ENCODE measurements around the gene KIAA0513. TPM values are rescaled to one million over a fixed set of nuclear protein-coding genes. Genes with fewer than 3 reads are reported as not detected.

Gene KIAA0513
- total RNA-seq, 1 experiment from 2014 or later = 12.4 TPM

DNA sequence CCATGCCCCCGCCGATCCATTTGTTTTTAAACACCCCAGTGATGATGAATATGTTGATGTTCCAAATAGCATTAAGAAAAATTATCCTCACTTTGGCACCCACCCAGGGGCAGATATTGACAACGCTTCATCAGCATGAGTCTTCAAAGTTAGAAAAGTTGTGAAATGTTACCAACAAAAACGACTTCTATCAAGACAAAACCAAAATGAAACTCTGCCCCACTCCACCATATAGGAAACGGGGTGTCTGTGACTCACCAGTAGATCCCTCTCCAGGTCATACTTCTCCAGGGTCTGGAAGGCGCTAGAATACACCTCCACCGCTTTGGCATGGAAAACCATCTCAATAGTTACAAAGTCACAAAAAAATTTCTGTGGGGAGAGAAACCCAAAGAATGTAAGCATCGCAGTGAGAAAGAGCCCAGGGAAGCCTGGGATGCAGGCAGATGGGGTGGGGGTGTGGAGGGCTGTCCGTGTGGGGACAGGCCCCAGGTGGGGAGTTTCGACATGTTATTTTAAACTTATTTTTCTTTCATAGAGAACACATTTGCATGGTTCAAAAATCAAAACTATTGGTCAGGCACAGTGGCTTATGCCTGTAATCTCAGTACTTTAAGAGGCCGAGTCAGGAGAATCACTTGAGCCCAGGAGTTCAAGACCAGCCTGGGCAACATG lies 74.5 kb downstream of the KIAA0513 start:
- no peaks in the 10 kb centered on the region for H3K36me3 Mint-ChIP-seq (ENCODE audit: insufficient read depth, unreplicated experiment)
- no peak overlapping the region for H3K4me3 Mint-ChIP-seq (ENCODE audit: low read depth, unreplicated experiment)
- intact Hi-C loops (cut with micrococcal nuclease; ENCODE audit: unreplicated experiment) = no loop called here
- H3K27ac Mint-ChIP-seq (ENCODE audit: unreplicated experiment) = no peak overlapping the region
- CTCF ChIA-PET = no interaction called here
- H3K9me3 Mint-ChIP-seq (ENCODE audit: low read depth, unreplicated experiment) = no peaks in the 10 kb centered on the region
- TF ChIP-seq, protein P1, sequence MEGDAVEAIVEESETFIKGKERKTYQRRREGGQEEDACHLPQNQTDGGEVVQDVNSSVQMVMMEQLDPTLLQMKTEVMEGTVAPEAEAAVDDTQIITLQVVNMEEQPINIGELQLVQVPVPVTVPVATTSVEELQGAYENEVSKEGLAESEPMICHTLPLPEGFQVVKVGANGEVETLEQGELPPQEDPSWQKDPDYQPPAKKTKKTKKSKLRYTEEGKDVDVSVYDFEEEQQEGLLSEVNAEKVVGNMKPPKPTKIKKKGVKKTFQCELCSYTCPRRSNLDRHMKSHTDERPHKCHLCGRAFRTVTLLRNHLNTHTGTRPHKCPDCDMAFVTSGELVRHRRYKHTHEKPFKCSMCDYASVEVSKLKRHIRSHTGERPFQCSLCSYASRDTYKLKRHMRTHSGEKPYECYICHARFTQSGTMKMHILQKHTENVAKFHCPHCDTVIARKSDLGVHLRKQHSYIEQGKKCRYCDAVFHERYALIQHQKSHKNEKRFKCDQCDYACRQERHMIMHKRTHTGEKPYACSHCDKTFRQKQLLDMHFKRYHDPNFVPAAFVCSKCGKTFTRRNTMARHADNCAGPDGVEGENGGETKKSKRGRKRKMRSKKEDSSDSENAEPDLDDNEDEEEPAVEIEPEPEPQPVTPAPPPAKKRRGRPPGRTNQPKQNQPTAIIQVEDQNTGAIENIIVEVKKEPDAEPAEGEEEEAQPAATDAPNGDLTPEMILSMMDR (IDR thresholded peaks at IDR 0.05; ENCODE audit: unreplicated experiment) = no peak
- no peaks in the 10 kb centered on the region for H3K4me1 Mint-ChIP-seq (ENCODE audit: low read depth, unreplicated experiment)
- no peak for DNase-seq
- peaks cover 100% of the 10 kb centered on the region for H3K27me3 Mint-ChIP-seq (ENCODE audit: unreplicated experiment)
- BruUV-seq (replicated peaks) = no TSS peak

DNA sequence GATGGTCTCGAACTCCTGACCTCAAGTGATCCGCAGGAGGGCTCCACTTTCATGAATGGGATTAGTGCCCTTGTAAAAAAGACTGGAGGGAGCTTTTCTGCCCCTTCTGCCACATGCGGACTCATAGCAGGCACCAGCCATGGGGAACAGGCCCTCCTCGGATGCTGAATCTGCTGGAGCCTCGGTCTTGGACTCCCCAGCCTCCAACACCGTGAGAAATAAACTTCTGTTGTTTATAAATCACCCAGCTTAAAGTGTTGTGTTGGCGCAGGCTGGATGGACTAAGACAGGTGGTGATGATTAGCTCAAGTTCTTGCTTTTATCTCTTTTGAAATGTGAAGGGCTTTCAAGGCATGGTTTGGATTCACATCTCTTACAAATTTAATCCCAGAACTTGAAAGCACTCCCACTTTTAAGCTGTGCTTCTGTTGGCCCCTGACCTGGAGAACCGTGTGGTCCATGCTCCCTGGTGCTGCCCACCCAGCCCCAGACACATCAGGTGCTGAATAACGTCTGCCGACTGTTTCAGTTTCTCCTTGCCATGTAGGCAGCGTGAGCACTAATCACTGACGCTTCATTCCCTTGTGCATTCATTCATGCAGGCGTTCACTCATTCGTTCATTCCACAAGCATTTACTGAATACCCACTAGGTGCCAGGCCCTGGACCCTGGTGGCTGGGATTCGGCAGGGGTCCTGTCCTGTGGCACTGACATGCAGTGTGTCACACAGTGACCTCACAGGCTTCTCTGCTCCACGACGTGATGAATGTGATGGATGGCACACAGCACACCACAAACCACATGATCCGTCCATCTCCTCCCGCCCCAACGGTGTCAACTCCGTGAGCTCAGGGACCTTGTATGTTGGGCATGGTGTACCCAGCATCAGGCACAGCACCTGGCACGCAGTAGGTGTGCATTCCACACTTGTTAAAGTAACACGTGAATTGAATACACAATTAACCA lies 75.8 kb downstream of the KIAA0513 start:
- Mint-ChIP-seq H3K27me3 (ENCODE audit: unreplicated experiment) (peaks cover 100% of the 10 kb centered on the region), H3K4me1 (ENCODE audit: low read depth, unreplicated experiment) (no peaks in the 10 kb centered on the region), H3K9me3 (ENCODE audit: low read depth, unreplicated experiment) (no peaks in the 10 kb centered on the region), H3K4me3 (ENCODE audit: low read depth, unreplicated experiment) (no peak overlapping the region), H3K27ac (ENCODE audit: unreplicated experiment) (no peak overlapping the region), H3K36me3 (ENCODE audit: insufficient read depth, unreplicated experiment) (no peaks in the 10 kb centered on the region)
- intact Hi-C loops (cut with micrococcal nuclease; ENCODE audit: unreplicated experiment) = no loop called here
- CTCF ChIA-PET = interaction anchor here (0.6 kb wide), 1 partner anchor 151 kb away, joined by 3 read pairs; no protein-coding TSS in a partner anchor
- no peak for DNase-seq
- TF ChIP-seq, protein P1 (IDR thresholded peaks at IDR 0.05; ENCODE audit: unreplicated experiment) = no peak
- BruUV-seq (replicated peaks) = no TSS peak

DNA sequence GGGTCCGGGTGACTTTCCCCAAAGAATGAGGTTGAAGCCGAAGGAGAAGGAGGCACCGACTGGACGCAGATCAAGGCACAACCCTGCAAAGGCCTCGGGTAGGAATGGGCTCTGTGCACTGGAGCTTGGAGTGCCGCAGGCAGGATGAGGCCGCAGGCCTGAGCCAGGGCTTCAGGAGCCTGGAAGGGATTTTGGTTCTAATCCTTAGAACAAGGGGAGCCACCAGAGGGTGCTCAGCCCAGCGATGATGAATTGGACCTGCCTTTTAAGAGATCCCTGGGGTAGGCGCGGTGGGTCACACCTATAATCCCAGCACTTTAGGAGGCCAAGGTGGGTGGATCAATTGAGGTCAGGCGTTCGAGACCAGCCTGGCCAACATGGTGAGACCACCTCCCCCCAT lies 76.6 kb downstream of the KIAA0513 start:
- no peaks in the 10 kb centered on the region for H3K4me1 Mint-ChIP-seq (ENCODE audit: low read depth, unreplicated experiment)
- BruUV-seq (replicated peaks) = no TSS peak
- no peak overlapping the region for H3K4me3 Mint-ChIP-seq (ENCODE audit: low read depth, unreplicated experiment)
- intact Hi-C loops (cut with micrococcal nuclease; ENCODE audit: unreplicated experiment) = no loop called here
- H3K9me3 Mint-ChIP-seq (ENCODE audit: low read depth, unreplicated experiment) = no peaks in the 10 kb centered on the region
- peaks cover 94% of the 10 kb centered on the region for H3K27me3 Mint-ChIP-seq (ENCODE audit: unreplicated experiment)
- DNase-seq = no peak
- no peak overlapping the region for H3K27ac Mint-ChIP-seq (ENCODE audit: unreplicated experiment)
- CTCF ChIA-PET = no interaction called here
- TF ChIP-seq, protein P1 (IDR thresholded peaks at IDR 0.05; ENCODE audit: unreplicated experiment) = no peak
- no peaks in the 10 kb centered on the region for H3K36me3 Mint-ChIP-seq (ENCODE audit: insufficient read depth, unreplicated experiment)

DNA sequence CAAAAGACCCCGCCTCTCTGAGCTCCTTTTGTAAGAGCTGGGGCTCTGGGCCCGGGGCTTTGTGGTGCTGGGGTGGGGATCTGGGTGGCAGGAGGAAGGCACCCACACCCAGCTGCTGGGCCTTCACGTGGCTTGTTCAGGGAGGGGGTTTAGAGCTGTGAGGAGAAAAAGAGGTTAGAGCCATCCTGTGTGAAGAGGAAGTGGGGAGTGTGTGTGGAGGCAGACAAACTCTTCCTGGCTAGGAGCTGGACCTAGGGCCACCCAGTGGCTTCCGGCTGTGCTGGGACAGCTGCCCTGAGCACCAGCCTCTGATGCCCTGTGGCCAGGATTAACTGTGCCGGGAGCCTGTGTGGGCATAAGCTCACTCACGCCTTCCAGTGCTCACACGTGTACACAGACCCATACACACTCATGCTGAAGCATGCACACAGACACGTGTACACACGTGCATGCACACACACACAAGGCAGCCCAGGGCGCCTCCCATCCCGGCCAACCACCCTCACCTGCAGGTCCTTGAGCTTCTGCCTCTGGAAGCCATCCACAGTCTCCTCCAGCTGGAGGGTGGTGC lies 77.3 kb downstream of the KIAA0513 start:
- Mint-ChIP-seq H3K4me1 (ENCODE audit: low read depth, unreplicated experiment) (no peaks in the 10 kb centered on the region), H3K36me3 (ENCODE audit: insufficient read depth, unreplicated experiment) (no peaks in the 10 kb centered on the region), H3K4me3 (ENCODE audit: low read depth, unreplicated experiment) (no peak overlapping the region), H3K9me3 (ENCODE audit: low read depth, unreplicated experiment) (no peaks in the 10 kb centered on the region), H3K27ac (ENCODE audit: unreplicated experiment) (no peak overlapping the region), H3K27me3 (ENCODE audit: unreplicated experiment) (peaks cover 86% of the 10 kb centered on the region)
- CTCF ChIA-PET = no interaction called here
- no TSS peak for BruUV-seq (replicated peaks)
- intact Hi-C loops (cut with micrococcal nuclease; ENCODE audit: unreplicated experiment) = no loop called here
- TF ChIP-seq, protein P1 (IDR thresholded peaks at IDR 0.05; ENCODE audit: unreplicated experiment) = no peak
- no peak for DNase-seq

Measured in Calu3 (cell line).